ENCODE results near the gene THSD7A. TPM values are rescaled to one million over a fixed set of nuclear protein-coding genes. Genes with fewer than 3 reads are reported as not detected.
A peak's percentile ranks its signal among the peaks of the same experiment; 100 is the strongest.

The THSD7A gene
- total RNA-seq, 1 experiment from 2014 or later: 0.64 TPM

DNA sequence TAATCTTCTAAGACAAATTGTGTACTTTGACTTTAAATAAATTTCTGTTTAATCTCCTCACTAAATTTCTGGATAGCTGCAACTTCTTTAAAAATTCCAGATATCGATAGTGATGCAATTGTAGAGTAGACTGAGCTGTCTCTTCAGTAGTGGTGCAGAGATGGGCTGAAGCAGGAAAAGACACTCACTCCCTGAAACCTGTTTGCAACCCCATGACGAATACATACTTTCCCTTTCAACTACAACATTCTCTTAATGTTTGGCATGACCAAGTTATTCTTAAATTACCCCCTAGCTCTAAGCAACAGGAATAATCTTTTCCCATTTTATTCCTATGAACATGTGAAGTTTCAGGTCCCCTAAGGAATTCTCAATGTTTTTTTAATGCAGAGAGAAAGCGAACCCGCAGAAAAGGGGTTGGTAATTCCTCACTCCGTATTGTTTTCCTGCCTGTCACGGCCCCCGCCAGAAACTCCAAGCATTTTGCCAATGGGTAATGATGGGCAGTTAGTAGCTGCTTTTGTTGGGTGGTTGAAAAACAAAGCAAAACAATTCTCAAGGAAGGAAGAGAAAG is 1.3 kb downstream of the THSD7A start:
- POLR2A ChIA-PET (ENCODE audit: low non-redundant PET): no interaction called here
- H3K27me3 ChIP-seq (replicated peaks; ENCODE audit: insufficient read depth, low read depth, low read length, poor library complexity): no peaks in the 10 kb centered on the region
- intact Hi-C loops (cut with micrococcal nuclease; ENCODE audit: unreplicated experiment): loop anchor here (5.0 to 10.0 kb wide), 2 partner anchors 458 to 794 kb away; no protein-coding TSS in a partner anchor
- no TSS peak for BruUV-seq (replicated peaks)
- H3K9me3 ChIP-seq (ENCODE audit: low read depth, low read length, poor library complexity, severe bottlenecking): no peaks in the 10 kb centered on the region
- H3K27ac ChIP-seq (ENCODE audit: low read depth, low read length, poor library complexity, severe bottlenecking): no peak overlapping the region
- DNase-seq (ENCODE audit: low spot score): no peak
- H3K4me3 ChIP-seq (ENCODE audit: low read depth, low read length, poor library complexity, severe bottlenecking): peak overlapping the region; percentile 54
- CTCF ChIA-PET: no interaction called here
- TF ChIP-seq, protein P1, sequence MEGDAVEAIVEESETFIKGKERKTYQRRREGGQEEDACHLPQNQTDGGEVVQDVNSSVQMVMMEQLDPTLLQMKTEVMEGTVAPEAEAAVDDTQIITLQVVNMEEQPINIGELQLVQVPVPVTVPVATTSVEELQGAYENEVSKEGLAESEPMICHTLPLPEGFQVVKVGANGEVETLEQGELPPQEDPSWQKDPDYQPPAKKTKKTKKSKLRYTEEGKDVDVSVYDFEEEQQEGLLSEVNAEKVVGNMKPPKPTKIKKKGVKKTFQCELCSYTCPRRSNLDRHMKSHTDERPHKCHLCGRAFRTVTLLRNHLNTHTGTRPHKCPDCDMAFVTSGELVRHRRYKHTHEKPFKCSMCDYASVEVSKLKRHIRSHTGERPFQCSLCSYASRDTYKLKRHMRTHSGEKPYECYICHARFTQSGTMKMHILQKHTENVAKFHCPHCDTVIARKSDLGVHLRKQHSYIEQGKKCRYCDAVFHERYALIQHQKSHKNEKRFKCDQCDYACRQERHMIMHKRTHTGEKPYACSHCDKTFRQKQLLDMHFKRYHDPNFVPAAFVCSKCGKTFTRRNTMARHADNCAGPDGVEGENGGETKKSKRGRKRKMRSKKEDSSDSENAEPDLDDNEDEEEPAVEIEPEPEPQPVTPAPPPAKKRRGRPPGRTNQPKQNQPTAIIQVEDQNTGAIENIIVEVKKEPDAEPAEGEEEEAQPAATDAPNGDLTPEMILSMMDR (conservative IDR thresholded peaks at IDR 0.05; ENCODE audit: low read depth, low read length): no peak
- TF ChIP-seq EZH2 (IDR thresholded peaks at IDR 0.05; ENCODE audit: borderline replicate concordance, low read depth, low read length, poor library complexity, severe bottlenecking): no peak
- no peaks in the 10 kb centered on the region for H3K36me3 ChIP-seq (ENCODE audit: insufficient read depth, low read length, poor library complexity, severe bottlenecking)
- H3K4me1 ChIP-seq (ENCODE audit: insufficient read depth, low read length, poor library complexity, severe bottlenecking): peaks cover 26% of the 10 kb centered on the region

DNA sequence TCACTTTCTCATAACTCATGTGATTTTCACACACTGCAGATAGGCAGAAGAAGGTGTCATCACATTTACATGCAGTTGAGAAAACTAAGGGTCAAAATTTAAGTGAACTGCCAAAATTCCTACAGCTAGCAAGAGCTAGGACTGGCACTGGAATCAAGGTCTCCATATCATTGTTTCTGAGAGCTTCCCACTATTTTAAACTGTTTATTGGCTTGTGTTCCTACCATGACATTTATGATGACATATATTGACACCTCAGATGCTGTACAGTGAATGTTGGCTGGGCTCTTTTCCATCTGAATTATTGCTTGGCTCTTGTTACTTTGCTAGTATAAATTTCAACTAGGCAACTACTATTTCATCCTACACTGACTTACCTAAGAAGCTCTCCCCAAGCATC is 2.0 kb downstream of the THSD7A start:
- POLR2A ChIA-PET (ENCODE audit: low non-redundant PET): no interaction called here
- Histone ChIP-seq H3K9me3 (ENCODE audit: low read depth, low read length, poor library complexity, severe bottlenecking) (no peaks in the 10 kb centered on the region), H3K36me3 (ENCODE audit: insufficient read depth, low read length, poor library complexity, severe bottlenecking) (no peaks in the 10 kb centered on the region), H3K4me3 (ENCODE audit: low read depth, low read length, poor library complexity, severe bottlenecking) (no peak overlapping the region), H3K4me1 (ENCODE audit: insufficient read depth, low read length, poor library complexity, severe bottlenecking) (peaks cover 26% of the 10 kb centered on the region), H3K27me3 (replicated peaks; ENCODE audit: insufficient read depth, low read depth, low read length, poor library complexity) (no peaks in the 10 kb centered on the region), H3K27ac (ENCODE audit: low read depth, low read length, poor library complexity, severe bottlenecking) (no peak overlapping the region)
- TF ChIP-seq EZH2 (IDR thresholded peaks at IDR 0.05; ENCODE audit: borderline replicate concordance, low read depth, low read length, poor library complexity, severe bottlenecking): no peak
- DNase-seq (ENCODE audit: low spot score): no peak
- intact Hi-C loops (cut with micrococcal nuclease; ENCODE audit: unreplicated experiment): loop anchor here (5.0 to 10.0 kb wide), 2 partner anchors 458 to 795 kb away; no protein-coding TSS in a partner anchor
- BruUV-seq (replicated peaks): no TSS peak
- CTCF ChIA-PET: no interaction called here

DNA sequence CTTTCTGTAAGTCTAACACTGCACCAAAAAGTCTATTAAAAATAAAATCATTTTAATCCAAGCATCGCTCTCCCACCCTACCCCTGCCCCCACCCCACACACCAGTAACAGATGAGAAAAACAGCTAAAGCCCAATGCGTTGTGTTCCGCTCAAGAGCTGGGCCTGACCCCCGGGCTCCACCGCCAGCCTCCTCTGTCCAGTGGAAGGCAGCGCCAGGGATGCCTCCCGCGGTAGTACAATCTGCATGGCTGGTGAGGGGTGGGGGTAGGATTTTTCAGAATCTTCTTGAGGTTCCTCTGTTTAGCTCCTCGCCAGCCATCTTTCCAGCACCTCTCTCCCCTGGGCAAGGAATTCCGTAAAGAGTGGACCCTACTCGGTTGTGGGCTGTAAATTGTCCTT is 12.1 kb downstream of the THSD7A start:
- no peak overlapping the region for H3K27ac ChIP-seq (ENCODE audit: low read depth, low read length, poor library complexity, severe bottlenecking)
- no peak for DNase-seq (ENCODE audit: low spot score)
- CTCF ChIA-PET: no interaction called here
- no peak overlapping the region for H3K4me3 ChIP-seq (ENCODE audit: low read depth, low read length, poor library complexity, severe bottlenecking)
- H3K4me1 ChIP-seq (ENCODE audit: insufficient read depth, low read length, poor library complexity, severe bottlenecking): no peaks in the 10 kb centered on the region
- BruUV-seq (replicated peaks): no TSS peak
- no peaks in the 10 kb centered on the region for H3K27me3 ChIP-seq (replicated peaks; ENCODE audit: insufficient read depth, low read depth, low read length, poor library complexity)
- POLR2A ChIA-PET (ENCODE audit: low non-redundant PET): no interaction called here
- no peaks in the 10 kb centered on the region for H3K36me3 ChIP-seq (ENCODE audit: insufficient read depth, low read length, poor library complexity, severe bottlenecking)
- H3K9me3 ChIP-seq (ENCODE audit: low read depth, low read length, poor library complexity, severe bottlenecking): no peaks in the 10 kb centered on the region
- TF ChIP-seq EZH2 (IDR thresholded peaks at IDR 0.05; ENCODE audit: borderline replicate concordance, low read depth, low read length, poor library complexity, severe bottlenecking): no peak
- TF ChIP-seq, protein P1 (conservative IDR thresholded peaks at IDR 0.05; ENCODE audit: low read depth, low read length): no peak
- intact Hi-C loops (cut with micrococcal nuclease; ENCODE audit: unreplicated experiment): no loop called here

- intact Hi-C loops (cut with micrococcal nuclease; ENCODE audit: unreplicated experiment): no loop called here
- ChIA-PET CTCF (no interaction called here), POLR2A (ENCODE audit: low non-redundant PET) (no interaction called here)
- no peaks in the 10 kb centered on the region for H3K9me3 ChIP-seq (ENCODE audit: low read depth, low read length, poor library complexity, severe bottlenecking)
- no peak for DNase-seq (ENCODE audit: low spot score)
- H3K27ac ChIP-seq (ENCODE audit: low read depth, low read length, poor library complexity, severe bottlenecking): no peak overlapping the region
- no peak for TF ChIP-seq EZH2 (IDR thresholded peaks at IDR 0.05; ENCODE audit: borderline replicate concordance, low read depth, low read length, poor library complexity, severe bottlenecking)
- TF ChIP-seq, protein P1 (conservative IDR thresholded peaks at IDR 0.05; ENCODE audit: low read depth, low read length): no peak
- H3K36me3 ChIP-seq (ENCODE audit: insufficient read depth, low read length, poor library complexity, severe bottlenecking): no peaks in the 10 kb centered on the region
- H3K27me3 ChIP-seq (replicated peaks; ENCODE audit: insufficient read depth, low read depth, low read length, poor library complexity): no peaks in the 10 kb centered on the region
- BruUV-seq (replicated peaks): no TSS peak
- no peak overlapping the region for H3K4me3 ChIP-seq (ENCODE audit: low read depth, low read length, poor library complexity, severe bottlenecking)
- no peaks in the 10 kb centered on the region for H3K4me1 ChIP-seq (ENCODE audit: insufficient read depth, low read length, poor library complexity, severe bottlenecking)
These were observed 12.7 kb downstream of the THSD7A start for GRCh38 chr7:11819271-11819670.
